ENCODE measurements around the gene DDX10.

DNA sequence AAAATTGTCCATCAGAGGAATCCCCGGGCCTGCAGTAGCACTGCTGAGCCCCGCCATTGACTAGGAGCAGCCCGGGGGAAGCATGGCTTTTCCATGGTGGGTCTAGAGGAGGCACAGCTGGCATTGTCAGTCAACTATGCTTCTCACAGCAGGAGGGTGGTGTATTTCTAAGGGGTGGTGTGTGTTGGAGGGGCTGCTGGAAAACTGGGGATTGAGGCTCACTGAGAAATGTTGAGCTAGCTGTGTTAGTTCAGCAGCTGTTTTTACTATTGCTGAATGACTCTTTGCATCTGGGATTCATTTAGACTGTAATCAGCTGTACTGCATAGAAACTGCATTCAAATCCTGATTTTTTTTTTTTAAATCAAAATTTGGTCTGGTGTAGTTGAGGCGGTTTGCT lies 5.6 kb downstream of the DDX10 start:
- TF ChIP-seq GATA3 (IDR thresholded peaks at IDR 0.05; ENCODE audit: low read depth, low read length) (no peak), GATA2 (IDR thresholded peaks at IDR 0.05; ENCODE audit: low read depth, low read length) (no peak)

Measured in SH-SY5Y (cell line).